SK-N-SH treated with all-trans-retinoic acid at 6 μM for 48 hours (cell line): Measurements from ENCODE around the gene HSFX2.
"Not testable (repeated sequence)": the region's sequence is repeated elsewhere in the genome, so short reads cannot be mapped to it uniquely, and the experiment has no call there.

Experiments used
- ISL1 ChIP-seq: fragments of 250-450 bp; sonication (Bioruptor Pico); IDR thresholded peaks from 2 replicates; pipeline ENCODE4 v2.1.2; 2022; ENCODE audit warnings: mild to moderate bottlenecking, moderate library complexity
- TCF4 ChIP-seq: fragments of 250-450 bp; sonication (Bioruptor Pico); IDR thresholded peaks from 2 replicates; pipeline ENCODE4 v1.8.0; 2021; ENCODE audit warnings: mild to moderate bottlenecking, moderate library complexity, borderline replicate concordance
- ZFP3 ChIP-seq: fragments of 250-450 bp; sonication (Bioruptor Pico); IDR thresholded peaks from 2 replicates; pipeline ENCODE4 v1.5.0; 2020; ENCODE audit warnings: mild to moderate bottlenecking, moderate library complexity

- not testable (repeated sequence) for TF ChIP-seq ZFP3 (CRISPR knock-in tag); ISL1 (CRISPR knock-in tag); TCF4
Measured at GRCh38 chrX:149598603-149599002, 3.5 kb upstream of the HSFX2 start.
